Measurements from ENCODE around the gene NUDT5.
"Not testable (repeated sequence)": the region's sequence is repeated elsewhere in the genome, so short reads cannot be mapped to it uniquely, and the experiment has no call there.

NUDT5 gene

DNA sequence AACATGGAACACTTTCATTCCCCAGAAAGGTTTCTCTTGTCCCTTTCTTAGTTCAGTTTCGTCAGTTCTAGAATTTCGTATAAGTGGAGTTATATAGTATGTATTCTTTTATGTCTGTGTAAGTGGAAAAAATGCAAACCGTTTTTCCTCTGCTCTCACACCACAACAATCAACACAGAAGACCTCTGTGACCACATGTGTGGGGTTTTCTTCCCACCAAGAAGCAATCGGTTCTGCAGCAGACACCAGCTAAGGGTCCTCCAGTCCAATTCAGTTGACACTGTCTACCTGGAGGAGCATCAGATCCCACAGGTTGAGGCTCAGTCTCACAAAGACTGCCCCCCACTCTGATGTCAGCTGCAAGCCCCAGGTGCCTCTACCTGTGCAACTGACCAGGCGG, 6.5 kb upstream of the NUDT5 start:
- DNase-seq, result no peak

DNA sequence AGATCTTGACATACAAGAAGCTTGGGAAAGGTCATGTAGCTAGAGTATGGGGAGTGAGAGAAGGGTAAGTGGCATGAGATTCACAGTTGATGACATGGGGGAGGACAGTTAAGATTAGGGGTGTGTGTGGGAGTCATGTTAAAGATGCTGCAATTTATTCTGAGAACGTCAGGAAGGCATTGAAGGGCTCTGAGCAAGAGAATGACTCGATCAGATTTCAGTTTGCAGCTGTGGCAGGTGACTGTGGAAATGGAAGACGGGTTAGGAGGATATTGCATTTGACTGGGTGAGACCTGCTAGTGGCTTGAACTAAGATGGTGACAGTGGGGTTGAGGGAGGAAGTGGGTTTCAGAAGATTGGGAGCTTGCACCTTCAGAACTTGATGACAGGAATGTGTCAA, 5.9 kb upstream of the NUDT5 start:
- no peak for DNase-seq

GRCh38 chr10:12200850-12201249, 5.2 kb upstream of the NUDT5 start:
- DNase-seq, result no peak

GRCh38 chr10:12198156-12198555, 2.5 kb upstream of the NUDT5 start:
- no peak for DNase-seq

GRCh38 chr10:12196531-12197211, 980 bp upstream of the NUDT5 start:
- no peak for DNase-seq

DNA sequence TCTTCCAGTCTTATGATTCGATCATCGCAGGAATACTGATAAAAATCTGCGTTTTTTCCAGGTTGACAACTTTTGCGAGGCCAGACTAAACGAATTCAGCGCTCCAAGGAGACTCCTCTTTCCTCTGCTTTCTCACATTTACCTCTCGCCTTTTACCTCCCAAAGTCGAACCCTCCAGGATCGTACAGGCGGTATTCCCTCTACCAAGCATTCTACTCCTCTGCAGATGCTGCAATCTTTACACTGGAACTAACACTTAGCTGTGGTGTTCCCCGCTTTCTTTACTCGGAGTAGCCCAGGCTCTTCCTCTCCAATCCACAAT, 449 bp downstream of the NUDT5 start:
- no peak for DNase-seq

DNA sequence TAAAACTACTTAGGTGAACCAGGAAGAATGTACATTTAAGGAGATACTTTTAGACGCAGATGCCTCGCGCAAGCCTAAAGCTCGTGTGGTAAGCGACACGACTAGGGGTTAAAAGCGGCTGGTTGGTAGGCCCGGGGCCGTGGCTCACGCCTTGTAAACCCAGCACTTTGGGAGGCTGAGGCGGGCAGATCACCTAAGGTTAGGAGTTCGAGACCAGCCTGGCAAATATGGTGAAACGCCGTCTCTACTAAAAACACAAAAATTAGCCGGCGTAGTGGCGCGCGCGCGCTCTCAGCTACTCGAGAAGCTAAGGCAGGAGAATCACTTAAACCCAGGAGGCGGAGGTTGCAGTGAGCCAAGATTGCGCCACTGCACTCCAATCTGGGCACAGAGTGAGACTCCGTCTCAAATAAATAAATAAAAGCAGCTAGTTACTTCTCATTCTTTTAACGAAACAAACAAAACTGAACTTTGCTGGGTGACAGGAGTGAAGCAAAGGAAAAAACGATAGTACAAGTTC, 879 bp downstream of the NUDT5 start:
- DNase-seq, result no peak

DNA sequence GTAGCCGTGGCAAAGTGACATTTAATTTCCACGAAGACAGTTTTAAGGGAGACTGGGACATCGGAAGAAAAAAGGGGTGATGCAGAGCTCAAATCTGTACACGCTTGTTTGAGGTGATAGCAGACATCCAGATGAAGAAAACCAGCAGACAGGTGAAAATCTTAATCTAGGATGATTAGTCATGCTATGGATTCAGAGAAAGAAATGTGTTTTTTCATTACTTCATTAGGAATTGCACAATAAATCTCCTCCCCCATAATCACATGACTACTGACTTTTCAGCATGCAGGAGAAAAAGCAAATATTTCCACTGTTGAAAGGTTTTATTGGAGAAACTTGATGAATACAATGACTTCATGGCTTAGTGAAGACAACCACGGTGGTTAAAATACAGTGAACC, 2.5 kb downstream of the NUDT5 start:
- DNase-seq, result no peak

DNA sequence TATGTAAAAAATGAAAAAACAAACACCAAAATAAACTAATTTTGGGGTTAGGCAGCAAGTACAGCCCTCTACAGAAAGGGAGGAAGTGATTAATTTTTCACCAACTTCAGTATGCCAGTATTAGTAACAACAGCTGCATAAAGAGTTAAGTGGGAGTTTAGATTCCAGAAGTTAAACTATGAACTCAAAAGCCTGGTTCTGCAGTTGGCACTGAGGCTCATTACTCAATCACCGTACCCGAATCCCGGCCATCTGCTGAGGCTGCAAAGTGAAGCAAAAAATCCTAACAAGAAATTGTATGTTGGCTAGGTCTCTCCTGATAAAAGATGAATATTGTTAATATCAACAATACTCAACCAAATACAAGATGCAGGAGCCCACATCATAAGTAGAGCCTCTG, 4.0 kb downstream of the NUDT5 start:
- DNase-seq, result no peak

DNA sequence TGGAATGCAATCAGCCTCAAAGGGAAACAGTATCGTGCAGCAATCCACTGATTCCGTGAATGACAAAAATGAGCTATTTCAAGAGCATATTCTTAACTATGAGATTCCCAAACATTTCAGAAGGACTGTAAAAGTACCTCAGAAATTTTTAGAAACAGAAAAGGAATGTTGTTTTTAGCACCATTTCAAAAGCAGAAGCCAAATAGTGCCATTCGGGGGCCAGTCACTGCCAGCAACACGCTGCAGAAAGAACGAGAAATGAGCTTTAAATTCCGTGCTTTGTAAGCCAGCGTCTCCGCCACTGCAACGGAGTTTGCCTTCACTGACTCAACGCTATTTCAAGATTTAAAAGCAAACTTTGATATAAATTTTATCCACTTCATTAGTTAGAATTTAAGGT, 6.3 kb downstream of the NUDT5 start:
- no peak for DNase-seq

- DNase-seq, result no peak
These were observed 7.0 kb downstream of the NUDT5 start for GRCh38 chr10:12188656-12189055.

- DNase-seq, result no peak
These were observed 8.3 kb downstream of the NUDT5 start for GRCh38 chr10:12187321-12187905.

DNA sequence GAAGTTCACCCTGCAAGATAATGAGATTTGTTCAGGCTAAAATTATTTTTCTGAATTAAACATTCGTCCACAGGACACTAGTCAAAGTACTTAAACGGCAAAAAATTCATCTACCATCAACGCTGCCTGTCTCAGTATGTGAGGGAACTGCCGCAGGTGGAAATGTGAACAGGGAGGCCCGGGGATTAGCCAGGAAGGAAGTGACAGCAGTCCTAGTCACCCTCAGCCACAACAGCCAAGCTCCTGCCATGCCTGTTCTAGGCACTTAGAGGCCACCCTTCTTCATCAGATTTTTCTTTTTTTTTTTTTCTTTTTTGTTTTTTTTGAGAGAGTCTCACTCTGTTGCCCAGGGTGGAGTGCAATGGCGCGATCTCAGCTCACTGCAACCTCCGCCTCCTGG, 9.4 kb downstream of the NUDT5 start:
- DNase-seq, result no peak

DNA sequence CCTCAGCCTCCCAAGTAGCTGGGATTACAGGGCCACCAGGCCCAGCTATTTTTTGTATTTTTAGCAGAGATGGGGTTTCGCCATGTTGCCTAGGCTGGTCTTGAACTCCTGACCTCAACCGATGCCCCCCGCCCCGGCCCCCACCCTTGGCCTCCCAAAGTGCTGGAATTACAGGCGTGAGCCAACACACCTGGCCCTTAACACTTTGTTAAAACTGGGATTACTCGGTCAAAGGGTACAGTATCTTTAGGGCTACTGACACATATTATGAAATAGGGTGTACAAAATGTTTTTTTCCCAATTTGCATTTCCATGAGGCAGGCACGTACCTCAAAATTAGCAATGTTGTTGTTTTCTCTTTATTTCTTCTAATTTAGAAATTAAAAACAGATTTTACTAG, 11.5 kb downstream of the NUDT5 start:
- no peak for DNase-seq

GRCh38 chr10:12181065-12181775, 14.5 kb downstream of the NUDT5 start:
- DNase-seq, result no peak

DNA sequence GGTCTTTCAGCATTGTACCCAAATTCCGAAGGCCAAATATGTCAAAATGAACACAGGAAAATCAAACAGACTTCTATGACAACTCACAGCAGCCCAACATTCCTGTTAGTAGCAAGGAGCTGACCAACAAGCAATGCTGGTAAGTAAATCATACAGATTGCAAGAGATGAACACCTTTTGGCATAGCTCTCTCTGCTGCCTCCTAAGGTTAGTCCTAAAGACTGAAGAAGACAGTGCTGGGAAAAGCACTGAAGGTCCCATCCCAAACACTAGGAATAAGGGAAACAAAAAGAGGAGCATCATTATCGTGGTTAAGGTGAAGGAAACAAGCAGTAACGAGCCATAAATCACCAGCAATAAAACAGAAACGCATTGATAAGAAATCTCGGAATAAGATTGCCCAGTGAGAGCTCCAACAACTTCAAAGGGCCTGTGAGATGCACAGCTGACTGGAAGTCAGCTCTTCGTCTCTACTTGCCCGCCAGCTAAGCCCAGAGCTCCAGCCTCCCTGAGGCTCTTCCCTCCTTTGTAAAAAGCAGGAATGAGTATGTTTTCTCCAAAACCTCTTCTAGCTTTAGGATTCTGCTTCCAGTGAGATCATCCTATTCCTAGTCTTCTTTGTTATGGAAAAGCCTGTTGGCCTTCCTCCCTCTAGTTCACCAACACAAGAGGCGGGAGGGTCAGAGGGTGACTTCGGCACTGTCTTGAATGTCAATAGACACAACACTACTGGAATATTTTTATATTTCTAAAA, 15.3 kb downstream of the NUDT5 start:
- DNase-seq, result no peak

GRCh38 chr10:12179606-12180170, 16.0 kb downstream of the NUDT5 start:
- no peak for DNase-seq

DNA sequence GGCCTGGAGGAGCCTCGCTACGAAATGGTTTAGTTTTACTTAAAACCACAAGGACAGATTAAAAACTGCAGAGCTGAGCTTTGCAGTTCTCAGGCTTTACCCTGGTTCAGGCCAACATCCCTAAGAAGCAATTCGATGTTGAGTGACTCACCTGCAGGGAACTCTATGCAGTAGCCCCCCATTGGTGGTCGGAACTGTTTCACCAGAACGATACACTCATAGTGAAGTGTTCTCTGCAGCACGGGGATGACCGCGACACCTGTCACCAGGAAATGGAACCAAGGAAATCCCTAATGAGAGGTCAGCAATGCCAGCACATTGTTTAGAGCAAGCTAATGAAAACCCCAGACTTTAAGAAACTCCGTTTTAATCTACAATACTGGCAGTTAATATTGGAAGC, 18.0 kb downstream of the NUDT5 start:
- DNase-seq, result no peak

DNA sequence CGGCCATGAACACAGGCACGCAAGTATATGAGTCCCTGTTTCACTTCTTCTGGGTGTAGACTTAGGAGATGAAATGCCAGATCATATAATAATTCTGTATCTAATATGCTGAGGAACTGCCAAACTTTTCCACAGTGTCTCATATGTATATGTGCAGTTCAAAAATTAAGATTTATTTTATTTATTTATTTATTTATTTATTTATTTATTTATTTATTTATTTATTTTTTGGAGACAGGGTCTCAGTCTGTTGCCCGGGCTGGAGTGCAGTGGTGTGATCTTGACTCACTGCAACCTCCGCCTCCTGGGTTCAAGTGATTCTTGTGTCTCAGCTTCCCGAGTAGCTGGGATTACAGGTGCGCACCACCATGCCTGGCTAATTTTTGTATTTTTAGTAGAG, 24.2 kb downstream of the NUDT5 start:
- DNase-seq, result not testable (repeated sequence)

GRCh38 chr10:12165999-12166775, 29.5 kb downstream of the NUDT5 start:
- no peak for DNase-seq

DNA sequence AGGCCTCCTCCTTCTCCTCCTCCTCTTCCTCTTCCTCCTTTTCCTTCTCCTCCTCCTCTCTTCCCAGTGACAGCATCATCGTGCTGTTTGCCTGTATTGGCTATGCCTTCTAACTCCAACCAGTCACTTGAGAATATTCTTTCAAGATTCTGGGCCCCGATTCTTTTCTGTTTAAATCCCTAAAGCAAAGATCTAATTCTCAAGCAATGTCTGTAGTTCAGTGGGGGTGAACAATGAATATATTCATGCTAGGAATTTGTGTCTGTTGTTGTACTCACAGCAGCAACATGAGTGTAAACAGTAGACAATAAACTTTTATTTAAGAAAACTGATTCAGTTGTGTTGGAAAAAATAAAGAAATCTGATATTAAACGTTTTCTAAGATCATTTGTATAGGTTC, 30.7 kb downstream of the NUDT5 start:
- DNase-seq, result no peak

DNA sequence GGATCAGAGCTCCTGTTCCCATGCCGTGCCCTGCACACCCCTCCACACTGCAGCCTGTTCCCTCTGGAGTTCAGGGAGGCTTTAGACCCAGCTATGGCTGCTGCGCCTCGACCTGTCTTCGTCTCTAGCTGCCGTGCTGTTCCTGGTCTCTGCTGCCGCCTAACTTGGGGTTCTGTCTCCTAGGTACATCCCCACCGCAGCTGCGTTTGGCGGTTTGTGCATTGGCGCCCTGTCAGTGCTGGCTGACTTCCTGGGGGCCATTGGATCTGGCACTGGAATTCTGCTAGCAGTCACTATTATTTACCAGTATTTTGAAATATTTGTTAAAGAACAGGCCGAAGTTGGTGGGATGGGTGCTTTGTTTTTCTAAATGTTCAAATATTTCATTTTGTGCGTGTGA, 31.6 kb downstream of the NUDT5 start:
- DNase-seq, result no peak

DNA sequence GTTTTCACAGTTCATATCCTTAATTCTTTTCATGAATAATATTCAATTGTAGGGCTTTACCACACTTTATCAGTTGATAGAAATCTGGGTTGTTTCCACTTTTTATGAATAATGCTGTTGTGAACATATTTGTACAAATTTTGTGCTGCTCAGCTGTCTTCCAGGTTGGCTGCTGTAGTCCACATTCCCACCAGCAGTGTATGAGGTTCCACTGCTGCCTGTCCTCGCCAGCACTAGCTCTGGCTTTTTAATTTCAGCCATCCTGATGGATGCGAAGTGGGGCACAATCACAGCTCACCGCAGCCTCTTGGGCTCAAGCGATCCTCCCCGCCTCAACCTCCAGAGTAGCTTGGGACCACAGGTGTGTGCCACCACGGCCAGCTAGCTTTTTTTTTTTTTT, 32.8 kb downstream of the NUDT5 start:
- no peak for DNase-seq

All from NCI-H774 (cell line).